Stimulated activated CD8-positive, alpha-beta memory T cell treated with anti-CD3 and anti-CD28 coated beads, Interleukin-12 subunit alpha, Interleukin-12 subunit beta, amount 100 ng/mL, for 4 hours (primary cell): ENCODE results near the gene EPHA6.
"Not testable (repeated sequence)": the region's sequence is repeated elsewhere in the genome, so short reads cannot be mapped to it uniquely, and the experiment has no call there.

ENCODE experiments used
- DNase-seq: peaks from one replicate; pipeline ENCODE4 v3.0.0-alpha.2; 2020; ENCODE audit warnings: low read depth

EPHA6 gene

DNA sequence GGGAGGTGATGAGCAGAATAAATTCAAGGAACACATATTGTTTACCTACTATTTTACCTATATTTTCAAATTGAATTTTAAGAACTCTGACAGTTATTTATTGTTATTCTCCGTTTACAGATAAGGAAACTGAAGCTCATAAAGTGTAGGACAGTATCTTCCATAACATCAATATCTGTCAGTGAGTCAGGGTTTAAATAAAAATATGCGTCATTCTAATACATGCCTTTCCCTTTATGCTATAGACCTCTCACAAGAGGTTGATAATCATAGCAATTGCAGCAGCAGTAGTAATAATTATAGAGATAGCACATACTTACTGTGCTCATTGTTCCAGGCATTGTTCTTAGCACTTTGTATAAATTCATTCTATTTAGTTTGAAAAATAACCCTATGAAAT, 101.1 kb downstream of the EPHA6 start:
- no peak for DNase-seq

DNA sequence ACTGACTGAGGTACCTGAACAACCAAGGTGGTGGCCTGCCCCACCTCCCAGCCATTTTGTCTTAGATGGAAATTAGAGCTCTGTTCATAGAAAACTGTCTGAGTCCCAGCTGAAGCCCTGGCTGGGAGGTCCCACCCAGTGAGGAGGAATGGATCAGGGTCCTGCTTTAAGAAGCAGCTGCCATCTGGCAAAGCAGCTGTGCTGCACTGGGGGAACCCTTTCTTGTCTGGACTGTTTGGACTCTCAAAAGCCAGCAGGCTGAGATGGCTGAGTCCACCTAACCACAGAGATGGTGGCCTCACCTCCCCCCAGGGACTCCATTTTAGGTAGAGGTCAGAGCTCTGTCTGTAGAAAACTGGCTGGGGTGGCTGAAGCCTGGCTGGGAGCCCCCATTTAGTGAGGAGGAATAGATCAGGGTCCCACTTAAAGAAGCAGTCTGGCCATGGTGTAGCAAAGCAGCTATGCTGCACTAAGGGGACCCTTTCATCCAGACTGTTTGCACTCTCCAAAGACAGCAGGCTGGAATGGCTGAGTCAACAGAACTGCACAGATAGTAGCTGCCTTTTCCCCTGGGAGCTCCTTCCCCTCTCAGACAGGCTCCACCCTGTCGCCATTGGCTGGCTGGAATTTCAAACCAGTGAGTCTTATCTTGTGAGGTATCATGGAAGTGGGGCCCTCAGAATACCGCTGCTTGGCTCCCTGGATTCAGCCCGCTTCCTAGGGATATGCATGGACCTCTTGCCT, 116.9 kb downstream of the EPHA6 start:
- no peak for DNase-seq

DNA sequence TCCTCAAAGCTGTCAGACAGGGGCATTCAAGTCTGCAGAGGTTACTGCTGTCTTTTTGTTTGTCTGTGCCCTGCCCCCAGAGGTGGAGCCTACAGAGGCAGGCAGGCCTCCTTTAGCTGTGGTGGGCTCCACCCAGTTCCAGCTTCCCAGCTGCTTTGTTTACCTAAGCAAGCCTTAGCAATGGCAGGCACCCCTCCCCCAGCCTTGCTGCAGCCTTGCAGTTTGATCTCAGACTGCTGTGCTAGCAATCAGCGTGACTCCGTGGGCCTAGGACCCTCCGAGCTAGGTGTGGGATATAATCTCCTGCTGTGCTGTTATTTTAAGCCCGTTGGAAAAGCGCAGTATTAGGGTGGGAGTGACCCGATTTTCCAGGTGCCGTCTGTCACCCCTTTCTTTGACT, 127.7 kb downstream of the EPHA6 start:
- DNase-seq = not testable (repeated sequence)

DNA sequence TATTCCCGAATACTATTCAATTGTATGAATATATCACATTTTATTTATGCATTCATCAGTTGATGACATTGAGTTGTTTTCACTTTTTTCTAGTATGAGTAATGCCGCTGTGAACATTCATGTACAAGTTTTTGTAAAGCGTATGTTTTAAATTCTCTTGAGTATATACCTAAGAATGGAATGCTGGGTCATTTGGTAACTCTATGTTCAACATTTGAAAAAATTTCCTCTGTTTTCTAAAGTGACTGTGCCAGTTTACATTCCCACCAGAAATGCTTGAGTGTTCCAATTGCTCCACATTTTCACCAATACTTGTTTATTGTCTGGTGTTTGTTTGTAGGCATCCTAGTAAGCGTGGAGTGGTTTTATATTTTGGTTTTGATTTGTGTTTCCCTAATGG, 144.5 kb downstream of the EPHA6 start:
- DNase-seq = no peak

DNA sequence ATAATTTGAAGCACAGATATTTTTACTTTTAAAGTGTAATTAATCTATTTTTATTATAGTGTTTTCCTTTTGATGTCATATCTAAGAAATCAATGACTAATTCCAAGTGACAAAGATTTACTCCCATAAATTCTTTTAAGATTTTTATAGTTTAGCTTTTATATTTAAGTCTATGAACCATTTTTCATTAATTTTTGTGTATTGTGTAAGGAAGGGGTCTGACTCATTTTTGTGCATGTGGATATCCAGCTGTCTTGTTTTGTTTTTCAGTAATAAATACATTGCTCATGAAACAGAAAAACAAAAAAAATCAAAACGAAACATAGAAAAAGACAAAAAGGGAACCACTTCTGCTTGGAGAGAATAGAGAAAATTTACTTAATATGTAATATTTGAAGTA, 145.1 kb downstream of the EPHA6 start:
- no peak for DNase-seq

DNA sequence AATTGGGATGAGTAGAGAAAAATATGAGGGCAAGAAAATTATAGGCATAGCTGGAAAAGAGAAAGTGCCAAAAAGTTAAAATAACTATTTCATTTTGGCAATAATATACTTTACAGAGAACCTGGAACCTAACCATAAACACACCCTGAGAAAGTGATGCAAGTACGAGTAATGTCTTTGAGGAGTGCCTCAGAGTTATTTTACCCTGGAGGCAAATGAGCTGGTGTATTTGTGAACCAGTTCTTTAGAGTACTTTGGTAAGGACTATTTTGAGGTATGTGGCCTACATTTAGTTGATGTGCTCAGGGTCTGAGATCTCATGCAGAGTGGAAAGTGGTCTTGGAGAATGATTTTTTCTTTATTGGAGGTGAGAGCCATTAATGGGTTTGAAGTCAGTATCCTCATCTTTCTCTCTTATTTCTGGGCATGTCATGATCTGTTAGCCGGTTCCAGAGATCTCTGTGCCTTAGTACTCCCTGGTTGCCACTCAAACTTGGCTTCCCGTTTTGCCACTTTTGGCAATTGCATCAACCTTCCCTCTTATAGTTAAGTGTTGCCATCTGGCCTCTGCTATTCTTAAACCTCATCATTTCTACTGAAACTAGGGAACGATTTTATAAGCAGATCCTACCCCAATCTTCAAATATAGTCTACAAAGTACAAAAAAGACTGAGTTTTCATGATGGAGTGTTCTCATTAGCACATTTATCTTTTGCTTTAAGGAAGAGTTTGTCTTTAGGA, 145.7 kb downstream of the EPHA6 start:
- no peak for DNase-seq

GRCh38 chr3:96960661-96961330, 146.4 kb downstream of the EPHA6 start:
- DNase-seq = no peak

DNA sequence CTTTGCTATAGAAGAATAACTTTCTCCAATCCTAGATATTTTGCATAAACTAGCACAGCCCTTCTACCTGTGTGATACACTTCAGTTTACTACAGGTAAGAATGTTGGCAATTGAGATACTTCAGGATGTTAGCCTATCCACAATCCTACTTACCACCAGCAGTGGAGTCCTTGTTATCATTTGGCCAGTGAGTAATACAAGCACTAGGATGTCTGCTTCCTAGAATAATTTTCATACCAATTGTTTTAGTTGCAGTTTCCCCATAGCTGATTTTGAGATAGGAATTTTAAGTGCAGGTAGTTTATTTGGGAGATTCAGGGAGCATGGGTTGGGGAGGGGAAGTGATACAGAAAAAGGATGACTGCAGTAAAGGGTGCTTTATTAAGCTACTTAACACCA, 147.2 kb downstream of the EPHA6 start:
- DNase-seq = no peak

DNA sequence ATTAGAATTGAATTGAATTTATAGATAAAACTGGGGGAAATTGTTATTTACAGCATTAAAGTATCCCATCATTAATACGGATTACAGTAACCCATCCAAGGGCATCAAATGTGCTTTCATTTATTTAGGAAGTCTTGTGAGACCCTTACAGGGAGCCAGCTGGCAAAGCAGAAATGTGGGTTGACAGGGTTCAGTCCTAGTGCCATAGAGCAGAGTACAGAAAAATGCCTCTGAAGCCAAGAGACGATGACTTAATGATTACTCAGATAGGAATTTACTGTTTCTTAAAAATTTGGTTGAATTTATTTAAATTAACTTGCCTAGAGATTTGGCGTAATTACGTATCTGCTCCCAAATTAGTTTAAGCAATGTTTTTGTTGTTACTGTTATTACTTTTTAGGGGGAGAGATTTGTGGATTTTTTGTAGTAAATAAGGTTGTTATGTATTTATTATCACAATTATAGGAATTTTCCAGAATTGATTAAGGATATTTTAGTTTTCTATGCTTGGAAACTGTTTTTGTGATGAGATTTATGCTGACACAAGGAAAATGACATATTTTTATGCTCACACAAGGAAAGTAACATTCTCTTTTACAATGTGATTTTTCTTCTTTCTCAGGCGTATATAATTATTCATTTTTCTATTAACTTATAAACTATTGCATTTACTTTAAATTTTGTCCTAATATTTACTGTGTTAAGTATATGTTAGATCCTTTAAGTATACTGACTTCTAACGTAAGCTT, 152.0 kb downstream of the EPHA6 start:
- DNase-seq = no peak

- no peak for DNase-seq
These were observed 155.8 kb downstream of the EPHA6 start for GRCh38 chr3:96970211-96970610.

DNA sequence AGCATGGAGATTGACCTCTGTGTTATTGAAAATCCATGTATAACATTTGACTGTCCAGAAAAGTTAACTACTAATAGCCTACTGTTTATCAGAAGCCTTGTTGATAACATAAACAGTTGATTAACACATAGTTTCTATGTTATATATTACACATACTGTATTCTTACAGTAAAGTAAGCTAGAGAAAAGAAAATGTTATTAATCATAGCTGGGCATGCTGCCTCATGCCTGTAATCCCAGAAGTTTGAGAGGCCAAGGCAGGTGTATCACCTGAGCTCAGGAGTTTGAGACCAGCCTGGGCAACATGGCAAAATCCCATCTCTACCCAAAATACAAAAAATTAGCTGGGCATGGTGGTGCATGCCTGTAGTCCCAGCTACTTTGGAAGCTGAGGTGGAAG, 163.3 kb downstream of the EPHA6 start:
- DNase-seq = no peak

GRCh38 chr3:96983716-96984115, 169.3 kb downstream of the EPHA6 start:
- DNase-seq = not testable (repeated sequence)

GRCh38 chr3:96986241-96986640, 171.8 kb downstream of the EPHA6 start:
- no peak for DNase-seq

DNA sequence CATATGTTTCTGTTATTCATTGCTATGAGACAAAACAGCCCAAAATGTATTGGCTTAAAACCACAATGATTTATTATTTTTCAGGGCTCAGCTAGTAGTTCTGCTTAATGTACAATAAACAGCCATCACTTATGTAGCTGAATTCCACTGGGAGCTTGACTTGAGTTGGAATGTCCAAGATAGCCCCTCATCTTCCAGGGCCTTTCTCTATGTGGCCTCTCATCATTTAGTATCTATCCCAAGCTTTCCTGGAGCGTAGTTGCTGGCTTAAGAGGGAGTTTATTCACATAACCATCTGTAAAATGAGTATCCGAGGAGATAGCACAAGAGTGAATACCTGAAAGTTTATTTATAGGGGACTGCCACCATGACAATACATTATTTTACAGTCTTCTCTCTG, 176.8 kb downstream of the EPHA6 start:
- DNase-seq = no peak

DNA sequence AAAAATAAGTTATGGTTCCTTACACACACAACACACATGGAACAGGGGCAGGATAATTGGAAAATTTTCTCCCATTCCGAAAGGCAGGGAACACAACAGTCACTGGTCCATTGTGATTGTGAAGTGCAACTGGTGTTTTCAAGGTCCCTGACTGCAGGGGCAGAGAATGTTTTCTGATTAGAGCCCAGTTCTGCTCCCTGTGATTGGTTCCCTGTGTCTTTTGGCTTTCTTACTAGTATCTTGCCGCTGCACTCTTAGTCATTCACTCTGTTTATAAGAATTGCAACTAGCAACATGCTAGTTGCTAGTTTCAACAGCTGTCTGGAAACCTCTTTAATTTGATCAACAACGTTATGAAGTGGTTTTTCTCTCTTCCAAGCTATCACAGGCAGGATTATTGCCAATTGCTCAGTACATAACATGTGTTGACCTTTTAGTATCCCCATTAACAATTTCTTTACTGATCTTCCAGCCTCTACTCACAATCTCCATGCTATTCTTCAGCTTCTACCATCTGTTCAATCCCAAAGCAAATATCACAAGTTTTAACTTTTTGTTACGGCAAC, 177.5 kb downstream of the EPHA6 start:
- no peak for DNase-seq

DNA sequence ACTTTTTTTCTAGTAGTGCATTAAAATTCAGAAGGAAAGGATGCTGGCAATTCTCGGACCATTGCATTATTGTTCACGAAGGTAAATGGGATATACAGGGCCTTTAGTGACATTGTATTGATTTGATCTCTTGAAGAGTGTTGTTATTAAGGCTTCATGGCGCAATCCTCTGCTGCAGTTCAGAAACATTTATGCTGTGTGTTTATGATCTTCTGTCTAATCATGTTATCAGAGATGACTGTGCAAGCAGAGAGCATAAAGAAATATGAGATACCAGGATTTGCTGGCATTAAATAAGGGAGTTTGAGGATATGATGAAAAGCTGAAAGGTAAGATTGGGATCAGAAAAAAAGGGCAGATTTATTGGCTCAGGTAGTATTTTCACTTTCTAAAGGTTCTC, 180.6 kb downstream of the EPHA6 start:
- DNase-seq = no peak

GRCh38 chr3:96996009-96996408, 181.6 kb downstream of the EPHA6 start:
- no peak for DNase-seq

- no peak for DNase-seq
These were observed 187.2 kb downstream of the EPHA6 start for GRCh38 chr3:97001611-97002010.

GRCh38 chr3:97009427-97010019, 195.1 kb downstream of the EPHA6 start:
- DNase-seq = no peak

DNA sequence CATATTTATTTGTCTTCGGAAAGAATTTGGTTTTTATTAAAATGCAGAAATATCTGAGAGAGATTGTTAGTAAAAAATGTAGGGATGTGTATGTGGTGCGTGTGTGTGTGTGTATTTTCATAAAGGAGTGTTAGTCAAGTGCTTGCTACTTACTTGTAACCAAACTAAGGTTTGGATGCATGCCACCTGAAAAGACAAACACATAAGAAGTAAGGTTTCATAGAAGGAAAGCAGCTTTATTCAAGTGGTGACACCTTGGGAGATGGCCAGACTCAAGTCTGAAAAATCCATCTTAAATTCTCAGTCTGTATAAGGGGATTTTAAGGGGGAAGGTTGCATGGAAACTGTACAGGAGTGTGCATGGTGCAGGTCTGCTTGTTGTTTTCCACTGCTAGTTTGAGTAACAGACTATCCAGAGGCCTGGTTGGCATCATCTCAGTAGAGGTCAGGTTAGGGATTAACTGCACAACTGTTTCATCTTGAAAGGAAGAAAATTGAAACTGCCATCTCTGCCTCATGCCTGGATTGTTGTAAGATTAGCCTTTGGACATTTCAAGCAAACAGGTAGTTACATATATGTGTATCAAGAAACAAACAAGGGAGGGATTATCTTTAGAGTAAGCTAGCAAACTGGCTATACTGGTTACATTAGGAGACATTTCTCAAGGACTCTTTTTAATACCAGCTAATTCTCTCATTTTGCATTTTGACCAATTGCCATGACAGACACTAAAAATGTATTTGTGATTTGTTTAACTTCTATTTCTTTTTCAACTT, 196.7 kb downstream of the EPHA6 start:
- DNase-seq = no peak

- no peak for DNase-seq
These were observed 207.4 kb downstream of the EPHA6 start for GRCh38 chr3:97021778-97022177.
